K562 (cell line): Measurements from ENCODE around the gene DAB2IP. TPM values are rescaled to one million over a fixed set of nuclear protein-coding genes. Genes with fewer than 3 reads are reported as not detected.
A peak's percentile ranks its signal among the peaks of the same experiment; 100 is the strongest.

Experiments used
- ATAC-seq: fragments of 200-7000 bp; cut with Tn5 transposase; 3 replicates; pipeline ENCODE4 v1.9.1; 2020; ENCODE audit warnings: moderate library complexity
- Bru-seq: library from RNA; stranded (reverse); fragments of 400-500 nt; gene quantifications from one replicate; lab custom pipeline; 2021; lab: Mats Ljungman, UMichigan
- BruChase-seq, 2 experiments: library from RNA; stranded (reverse); fragments of 400-500 nt; gene quantifications; one replicate each; lab custom pipeline; 2021; lab: Mats Ljungman, UMichigan
- BruUV-seq: library from RNA; stranded (reverse); fragments of 400-500 nt; replicated peaks from 2 replicates; lab custom pipeline; 2021; lab: Mats Ljungman, UMichigan
- CTCF ChIA-PET: fragments of 300-600 bp; formaldehyde crosslinking; extraction: SDS; loops from one replicate; lab custom pipeline; 2021; ENCODE audit warnings: low intra/inter-chr PET ratio; lab: Yijun Ruan, JAX
- POLR2A ChIA-PET: fragments of 300-600, 350-650 bp; sonication (Branson Sonifier 250); formaldehyde crosslinking; extraction: SDS; loops from one replicate; lab custom pipeline; 2021; ENCODE audit warnings: antibody characterized with exemption, inconsistent platforms; lab: Yijun Ruan, JAX
- DNase-seq, 4 experiments: peaks; one replicate each; pipeline versions ENCODE4 v3.0.0 to v3.0.0-alpha.2; 2011 to 2018; ENCODE audit warnings: low spot score in 3 of 4, mixed read lengths in 3 of 4; ENCODE audit errors: extremely low read depth in 1 of 4
- FAIRE-seq: peaks from 2 replicates; lab custom pipeline; 2011; peaks lifted over from hg19 to GRCh38; lab: Jason Lieb, UNC
- H2AFZ ChIP-seq: 2 replicates; pipeline ENCODE4 v1.6.0; 2011; ENCODE audit warnings: low read depth, low read length, control low read depth, inconsistent platforms
- H3K27ac ChIP-seq: fragments of 200-600 bp; 3 replicates; pipeline ENCODE4 v1.8.0; 2011; ENCODE audit warnings: low read depth, mild to moderate bottlenecking, control low read depth, inconsistent platforms, low read length, moderate library complexity, mixed read lengths; ENCODE audit errors: extremely low read depth
- H3K27me3 ChIP-seq, 2 experiments: fragments of 300-600 bp in 1 of 2; 2 replicates in 1 of 2; 3 replicates in 1 of 2; pipeline versions ENCODE4 v1.6.0 to v1.8.0; 2011; ENCODE audit warnings: inconsistent platforms in 2 of 2, low read length in 2 of 2, mild to moderate bottlenecking in 1 of 2, mixed read lengths in 1 of 2, moderate library complexity in 1 of 2; ENCODE audit not compliant: control insufficient read depth in 2 of 2, insufficient read depth in 2 of 2
- H3K36me3 ChIP-seq: fragments of 300-600 bp; 3 replicates; pipeline ENCODE4 v1.8.0; 2011; ENCODE audit warnings: mild to moderate bottlenecking, low read length, inconsistent platforms; ENCODE audit not compliant: control insufficient read depth, insufficient read depth
- H3K4me1 ChIP-seq, 2 experiments: fragments of 200-600 bp in 1 of 2; replicated peaks in 1 of 2; 2 replicates in 1 of 2; 3 replicates in 1 of 2; pipeline versions ENCODE4 v1.5.1 to v1.8.0; 2011; ENCODE audit warnings: inconsistent platforms in 2 of 2, low read length in 2 of 2, mild to moderate bottlenecking in 1 of 2, mixed read lengths in 1 of 2, moderate library complexity in 1 of 2; ENCODE audit not compliant: control insufficient read depth in 2 of 2, insufficient read depth in 2 of 2
- H3K4me2 ChIP-seq: 2 replicates; pipeline ENCODE4 v1.6.1; 2011; ENCODE audit warnings: low read length, control low read depth, inconsistent platforms, mixed read lengths; ENCODE audit not compliant: insufficient read depth
- H3K4me3 ChIP-seq: fragments of 200-600 bp; sonication (generic), shearing (Covaris generic); 2 replicates; pipeline ENCODE4 v1.5.1; 2016; ENCODE audit warnings: control low read depth, inconsistent platforms
- H3K79me2 ChIP-seq: fragments of 200-600 bp; 3 replicates; pipeline ENCODE4 v1.8.0; 2011; ENCODE audit warnings: low read length, inconsistent platforms; ENCODE audit not compliant: control insufficient read depth, insufficient read depth
- H3K9ac ChIP-seq, 2 experiments: 2 replicates each; pipeline versions ENCODE4 v1.6.0 to v1.6.1; 2011; ENCODE audit warnings: low read depth in 2 of 2, low read length in 2 of 2, control low read depth in 1 of 2, inconsistent platforms in 1 of 2, mild to moderate bottlenecking in 1 of 2, mixed read lengths in 1 of 2; ENCODE audit not compliant: insufficient read depth in 1 of 2
- H3K9me1 ChIP-seq: one replicate; pipeline ENCODE4 v1.6.0; 2011; ENCODE audit warnings: inconsistent platforms, mild to moderate bottlenecking, low read length, moderate library complexity; ENCODE audit not compliant: control insufficient read depth, insufficient read depth
- H3K9me3 ChIP-seq: replicated peaks from 2 replicates; pipeline ENCODE4 v1.5.1; 2011; ENCODE audit warnings: low read depth, low read length, inconsistent platforms; ENCODE audit not compliant: control insufficient read depth, insufficient read depth
- H4K20me1 ChIP-seq: replicated peaks from 2 replicates; pipeline ENCODE4 v1.6.1; 2011; ENCODE audit warnings: low read length, inconsistent platforms, mixed read lengths; ENCODE audit not compliant: control insufficient read depth, insufficient read depth
- CBX8 ChIP-seq: fragments of 200-600 bp; sonication (generic); IDR thresholded peaks from 2 replicates; pipeline ENCODE4 v1.6.1; 2012; ENCODE audit warnings: borderline replicate concordance, mixed run types, low read depth, mild to moderate bottlenecking, moderate library complexity, mixed read lengths, low read length, control low read depth, inconsistent platforms; ENCODE audit not compliant: poor library complexity, severe bottlenecking; ENCODE audit errors: extremely low read depth
- WGBS: fragments of 100-300 bp; shearing (Covaris generic); methylation state at CpG from one replicate; pipeline ENCODE4 v1.1.6; 2016; ENCODE audit warnings: low coverage, mixed read lengths; ENCODE audit not compliant: insufficient coverage; ENCODE audit errors: missing lambda C conversion rate; 5-methylcytosine and 5-hydroxymethylcytosine counted together
- in situ Hi-C: fragments of 300-500 bp; cut with MboI; formaldehyde crosslinking; loops from 4 replicates; pipeline ENCODE4 v1.15.0; 2018; ENCODE audit warnings: inconsistent platforms, mixed read lengths
- intact Hi-C: fragments of 100-400 bp; cut with micrococcal nuclease; formaldehyde crosslinking; loops from 2 replicates; pipeline ENCODE4 v1.14.2; 2022
- long read RNA-seq, 3 experiments: library from polyadenylated mRNA in 2 of 3; library from RNA in 1 of 3; unstranded in 2 of 3; stranded (forward) in 1 of 3; transcript quantifications; one replicate each; pipeline ENCODE4 v2.0.0, GENCODE V29; 2019 to 2022
- polyA minus RNA-seq, 3 experiments: library from RNA; depleted of rRNA, polyadenylated mRNA; stranded (reverse); fragments of >200 nt; gene quantifications; 2 replicates each; pipeline ENCODE4 v1.2.3, GENCODE V29; 2011
- polyA plus RNA-seq, 8 experiments: library from polyadenylated mRNA; depleted of rRNA in 4 of 8; stranded (reverse) in 5 of 8; unstranded in 3 of 8; fragments of >200 nt; fragmentation: Nextera tagmentation in 2 of 8; fragmentation: Illumina TruSeq in 1 of 8; extraction: Ambion mirVana in 2 of 8; extraction: Trizol in 1 of 8; gene quantifications; 2 replicates each; pipeline versions ENCODE4 v1.2.1 to v1.2.3, GENCODE V29; 2011 to 2014; ENCODE audit warnings: inconsistent platforms in 1 of 8, missing spikeins in 1 of 8
- total RNA-seq, 7 experiments: library from RNA; depleted of rRNA in 6 of 7; stranded (reverse); fragments of >200 nt in 6 of 7; fragmentation: Illumina TruSeq in 2 of 7; extraction: Trizol in 2 of 7; gene quantifications; 2 replicates each; pipeline versions ENCODE4 v1.2.1 to v1.2.3, GENCODE V29; 2011 to 2021; ENCODE audit warnings: low replicate concordance in 1 of 7

Gene DAB2IP
- 0.28 TPM in 1 of 2 replicates, not detected in the other for total RNA-seq (2011; cell fraction: chromatin; rRNA removed; ENCODE audit: low replicate concordance)
- under 0.01 TPM in 1 of 2 replicates, not detected in the other for total RNA-seq (2011; cell fraction: nucleolus; rRNA removed)
- total RNA-seq (2011; cell fraction: nucleoplasm; rRNA removed): not detected in 2 replicates
- not detected in 2 replicates for total RNA-seq (2014; rRNA removed)
- not detected in 2 replicates for total RNA-seq (2014; rRNA removed; fragmentation: Illumina TruSeq; extraction: Trizol)
- total RNA-seq (2015; rRNA removed; fragmentation: Illumina TruSeq; extraction: Trizol): 0.04 TPM in 1 of 2 replicates, not detected in the other
- 0.31 and 0.38 TPM in 2 replicates for total RNA-seq (2021)
- 0.03 and 0.10 TPM in 2 replicates for polyA plus RNA-seq (2011; rRNA removed)
- 0.03 and 0.07 TPM in 2 replicates for polyA plus RNA-seq (2011; cell fraction: cytosol; rRNA removed)
- 0.23 and 0.48 TPM in 2 replicates for polyA plus RNA-seq (2011; cell fraction: nucleus; rRNA removed)
- 0.03 and 0.11 TPM in 2 replicates for polyA plus RNA-seq (2012)
- not detected in 2 replicates for polyA plus RNA-seq (2014; fragmentation: Illumina TruSeq; extraction: Trizol)
- polyA plus RNA-seq (2014; fragmentation: Nextera tagmentation; extraction: Ambion mirVana): under 1 TPM in 1 of 2 experiments, not detected in 1; 0.06 TPM
- not detected in 2 replicates for polyA plus RNA-seq (2014; rRNA removed)
- 0.07 TPM in 1 of 2 replicates, not detected in the other for polyA minus RNA-seq (2011; rRNA and poly(A)+ RNA removed)
- polyA minus RNA-seq (2011; cell fraction: cytosol; rRNA and poly(A)+ RNA removed): 0.67 and 0.82 TPM in 2 replicates
- polyA minus RNA-seq (2011; cell fraction: nucleus; rRNA and poly(A)+ RNA removed): 0.13 and 0.22 TPM in 2 replicates
- percentile 10 among the genes with signal in this experiment for Bru-seq, nascent RNA
- percentile 8 among the genes with signal in this experiment for BruChase-seq, experiment 1, labeled RNA remaining after a 2-hour chase
- BruChase-seq, experiment 2, labeled RNA remaining after a 6-hour chase: percentile 12 among the genes with signal in this experiment
- long read RNA-seq, experiment 1, partial matches to known transcripts: 1 of 1 reads
- long read RNA-seq, experiment 1, other reads (novel, unspliced or antisense): 0 of 1 reads
- long read RNA-seq, experiment 2: 0 reads
- long read RNA-seq, experiment 3: 0 reads

GRCh38 chr9:121651295-121652020 is at the start of gene DAB2IP:
Gene DAB2IP, plus strand, starts transcription at chr9:121651634. Its CDS starts 142 bp downstream, at chr9:121651776.
- POLR2A ChIA-PET: no interaction called here

More at GRCh38 chr9:121651295-121652020, at the start of gene DAB2IP:
- BruUV-seq: no TSS peak
- in situ Hi-C loops (no loop called here), intact Hi-C loops (no loop called here)
- H3K4me3 ChIP-seq: no peak within 1 kb of the TSS
- H3K9ac ChIP-seq: no peak within 1 kb of the TSS
- no peak for TF ChIP-seq CBX8
- CTCF ChIA-PET: no interaction called here
- DNase-seq: peak in 2 of 4 experiments; percentile 48 to 49
- H3K4me1 ChIP-seq: peaks cover 0 to 15% of the 10 kb centered on the region in 2 experiments; a peak in 3 of 5 replicates
- ATAC-seq: peak; percentile 22; the same call in 2 of the 3 replicates
- no peaks in the 10 kb centered on the region for H3K79me2 ChIP-seq
- no peaks in the 10 kb centered on the region for H3K9me3 ChIP-seq
- H2AFZ ChIP-seq: no peak within 1 kb of the TSS
- H3K9me1 ChIP-seq: no peaks in the 10 kb centered on the region
- 29% methylated on average over 23 of the region's 79 CpGs for WGBS
- peaks cover 23% of the 10 kb centered on the region; the same call in 1 of the 2 replicates for H4K20me1 ChIP-seq
- FAIRE-seq: no peak
- H3K27me3 ChIP-seq: peaks cover 15 to 70% of the 10 kb centered on the region in 2 experiments
- H3K36me3 ChIP-seq: no peaks in the 10 kb centered on the region
- H3K27ac ChIP-seq: no peak within 1 kb of the TSS
- H3K4me2 ChIP-seq: no peak within 1 kb of the TSS
